Common myeloid progenitor, CD34-positive (primary cell): ENCODE measurements around the gene ERLEC1.
"Not testable (repeated sequence)": the region's sequence is repeated elsewhere in the genome, so short reads cannot be mapped to it uniquely, and the experiment has no call there.

Source experiments
- CTCF ChIA-PET: fragments of 350-600 bp; sonication (Branson Sonifier 250); formaldehyde crosslinking; loops from one replicate; lab custom pipeline; 2021; ENCODE audit warnings: antibody characterized with exemption; lab: Charles Lee
- POLR2A ChIA-PET: fragments of 350-600 bp; sonication (Branson Sonifier 250); formaldehyde crosslinking; loops from one replicate; lab custom pipeline; 2021; ENCODE audit warnings: antibody characterized with exemption; lab: Charles Lee
- DNase-seq, 3 donors: peaks; one replicate each; pipeline versions ENCODE4 v3.0.0 to v3.0.0-alpha.2; 2013
- H3K27ac ChIP-seq, 2 experiments: 1 replicate in 1 of 2; 2 replicates in 1 of 2; pipeline ENCODE4 v1.7.0; 2013; ENCODE audit warnings: inconsistent platforms in 2 of 2, low read length in 2 of 2, mild to moderate bottlenecking in 2 of 2, low read depth in 1 of 2, moderate library complexity in 1 of 2; ENCODE audit not compliant: severe bottlenecking in 2 of 2, insufficient read depth in 1 of 2, poor library complexity in 1 of 2
- H3K27me3 ChIP-seq, 5 experiments: replicated peaks in 2 of 5; 1 replicate in 3 of 5; 2 replicates in 2 of 5; pipeline versions ENCODE4 v1.6.1 to v1.7.0; 2013; ENCODE audit warnings: low read length in 4 of 5, mild to moderate bottlenecking in 2 of 5, moderate library complexity in 2 of 5, inconsistent platforms in 1 of 5; ENCODE audit not compliant: insufficient read depth in 5 of 5, control insufficient read depth in 4 of 5
- H3K36me3 ChIP-seq, 4 experiments: 1 replicate in 2 of 4; 2 replicates in 2 of 4; pipeline versions ENCODE4 v1.6.1 to v1.7.0; 2013; ENCODE audit warnings: low read length in 3 of 4, control low read depth in 1 of 4, mild to moderate bottlenecking in 1 of 4; ENCODE audit not compliant: control insufficient read depth in 4 of 4, insufficient read depth in 4 of 4
- H3K4me1 ChIP-seq, 4 experiments: 1 replicate in 3 of 4; 2 replicates in 1 of 4; pipeline versions ENCODE4 v1.6.1 to v1.7.1; 2013; ENCODE audit warnings: low read length in 3 of 4, mild to moderate bottlenecking in 3 of 4, control low read depth in 1 of 4, inconsistent platforms in 1 of 4, moderate library complexity in 1 of 4; ENCODE audit not compliant: control insufficient read depth in 4 of 4, insufficient read depth in 4 of 4; ENCODE audit errors: control extremely low read depth in 1 of 4
- H3K4me3 ChIP-seq, 7 experiments: 1 replicate in 4 of 7; 2 replicates in 3 of 7; pipeline versions ENCODE4 v1.5.1 to v1.7.0; 2013; ENCODE audit warnings: mild to moderate bottlenecking in 7 of 7, low read length in 6 of 7, moderate library complexity in 6 of 7, inconsistent platforms in 2 of 7, low read depth in 2 of 7, control low read depth in 1 of 7; ENCODE audit not compliant: insufficient read depth in 4 of 7, control insufficient read depth in 1 of 7; ENCODE audit errors: extremely low read depth in 1 of 7
- H3K9me3 ChIP-seq, 5 experiments: 1 replicate in 4 of 5; 2 replicates in 1 of 5; pipeline versions ENCODE4 v1.6.1 to v1.7.1; 2013; ENCODE audit warnings: low read length in 4 of 5, mild to moderate bottlenecking in 2 of 5, inconsistent platforms in 1 of 5, low read depth in 1 of 5, moderate library complexity in 1 of 5; ENCODE audit not compliant: control insufficient read depth in 4 of 5, insufficient read depth in 2 of 5; ENCODE audit errors: control extremely low read depth in 1 of 5
- WGBS: methylation state at CpG from one replicate; pipeline ENCODE4 v1.1.5; 2013; ENCODE audit not compliant: insufficient coverage; 5-methylcytosine and 5-hydroxymethylcytosine counted together

Gene ERLEC1

DNA sequence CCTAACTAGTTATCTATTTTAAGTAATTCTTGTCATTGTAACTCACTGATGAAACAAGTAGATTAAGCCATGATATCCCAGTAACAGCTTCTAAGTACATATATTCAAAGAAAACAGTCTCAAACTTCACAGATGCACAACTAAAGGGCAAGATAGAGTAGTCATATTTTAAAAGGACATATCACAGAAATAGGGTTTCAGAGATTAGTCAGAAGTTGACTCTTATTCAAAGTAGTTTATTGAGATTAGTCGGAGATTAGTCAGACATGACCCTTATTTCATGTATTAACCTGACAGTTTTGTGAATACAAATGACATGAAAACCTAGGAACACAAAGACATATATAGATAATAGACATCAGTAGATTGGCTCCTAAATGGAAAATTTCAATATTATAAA lies 35.1 kb upstream of the ERLEC1 start:
- peaks cover 0 to 3% (median 1%) of the 10 kb centered on the region in 5 experiments for H3K9me3 ChIP-seq
- no peak overlapping the region for H3K4me3 ChIP-seq
- no peaks in the 10 kb centered on the region for H3K4me1 ChIP-seq
- no CpG with 5 or more reads among the region's 1 CpG for whole genome bisulfite sequencing
- peaks cover 19 to 42% (median 28%) of the 10 kb centered on the region in 4 experiments for H3K36me3 ChIP-seq
- ChIA-PET CTCF (interaction anchor here (1.3 kb wide), 1 partner anchor 17 kb away, joined by 3 read pairs; no protein-coding TSS in a partner anchor), POLR2A (no interaction called here)
- H3K27ac ChIP-seq, result no peak overlapping the region
- no peaks in the 10 kb centered on the region for H3K27me3 ChIP-seq
- DNase-seq, result no peak

DNA sequence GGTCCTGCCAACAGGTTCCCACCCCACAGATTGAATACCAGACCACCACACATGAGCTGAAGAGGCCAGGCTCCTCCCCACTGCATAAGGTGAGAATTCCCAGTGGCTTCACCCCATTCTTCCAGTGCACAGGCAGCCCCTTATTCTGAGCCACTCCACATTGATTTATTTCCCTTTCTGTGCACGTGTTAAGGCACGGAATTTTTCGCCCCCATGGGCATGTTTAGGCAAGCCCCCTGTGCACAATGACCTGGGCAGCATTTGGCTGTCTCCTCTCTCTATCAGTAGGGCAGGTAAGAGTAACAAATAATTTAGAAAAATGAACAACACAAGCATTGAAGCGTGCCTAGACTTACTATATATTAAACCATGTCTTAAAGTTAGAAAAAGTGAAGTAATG lies 34.5 kb upstream of the ERLEC1 start:
- DNase-seq, result no peak
- Histone ChIP-seq H3K27me3 (no peaks in the 10 kb centered on the region), H3K4me1 (no peaks in the 10 kb centered on the region), H3K9me3 (peaks cover 0 to 5% (median 3%) of the 10 kb centered on the region in 5 experiments), H3K4me3 (no peak overlapping the region), H3K36me3 (peaks cover 20 to 45% (median 29%) of the 10 kb centered on the region in 4 experiments), H3K27ac (no peak overlapping the region)
- ChIA-PET CTCF (interaction anchor here (1.3 kb wide), 1 partner anchor 16 kb away, joined by 3 read pairs; no protein-coding TSS in a partner anchor), POLR2A (no interaction called here)
- no CpG with 5 or more reads among the region's 4 CpGs for WGBS

DNA sequence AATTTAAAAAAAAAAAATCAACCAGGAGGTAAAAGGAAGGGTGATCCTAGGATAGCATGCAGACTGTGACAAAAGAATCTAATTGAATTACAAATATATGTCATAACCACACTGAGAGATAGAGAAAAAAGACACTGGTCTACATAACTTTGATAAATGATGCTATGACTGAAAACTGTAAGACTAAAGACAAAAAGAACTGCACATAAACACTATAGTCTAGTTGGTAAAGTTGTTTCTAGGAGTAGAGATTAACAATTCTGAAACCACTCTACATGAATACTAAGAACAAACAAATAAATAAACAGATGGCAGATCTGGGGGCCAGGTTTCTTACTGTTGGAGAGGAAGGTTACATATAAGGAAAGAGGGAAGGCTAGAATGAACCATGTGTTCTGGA lies 33.8 kb upstream of the ERLEC1 start:
- no peaks in the 10 kb centered on the region for H3K27me3 ChIP-seq
- no peaks in the 10 kb centered on the region for H3K4me1 ChIP-seq
- H3K27ac ChIP-seq, result no peak overlapping the region
- ChIA-PET POLR2A (no interaction called here), CTCF (no interaction called here)
- peaks cover 0 to 5% (median 3%) of the 10 kb centered on the region in 5 experiments for H3K9me3 ChIP-seq
- DNase-seq, result no peak
- H3K4me3 ChIP-seq, result no peak overlapping the region
- H3K36me3 ChIP-seq, result peaks cover 16 to 42% (median 23%) of the 10 kb centered on the region in 4 experiments

DNA sequence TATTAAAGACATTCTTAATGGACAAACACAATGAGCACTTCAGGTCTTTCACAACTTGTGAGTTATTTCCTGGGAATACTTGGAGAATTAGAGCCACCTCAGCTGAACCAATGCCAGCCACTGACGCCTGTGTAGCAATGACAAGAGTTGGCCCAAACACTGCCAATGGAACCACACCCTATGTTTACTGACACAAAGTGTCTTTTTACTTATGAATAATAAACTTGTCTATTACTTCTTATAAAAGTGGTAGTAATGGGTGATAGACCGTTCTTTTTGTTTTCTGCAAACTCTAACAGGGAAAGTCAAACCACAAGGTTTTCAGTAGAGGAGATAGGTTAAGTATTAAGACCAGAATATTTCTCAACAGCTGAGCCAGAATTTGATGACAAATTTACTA lies 31.7 kb upstream of the ERLEC1 start:
- Histone ChIP-seq H3K27ac (no peak overlapping the region), H3K9me3 (peaks cover 0 to 5% (median 3%) of the 10 kb centered on the region in 5 experiments), H3K36me3 (peaks cover 15 to 40% (median 18%) of the 10 kb centered on the region in 4 experiments), H3K4me1 (no peaks in the 10 kb centered on the region), H3K4me3 (no peak overlapping the region), H3K27me3 (no peaks in the 10 kb centered on the region)
- ChIA-PET POLR2A (interaction anchor here (1.2 kb wide), 1 partner anchor 12 kb away, joined by 3 read pairs; the partner anchor contains the start of gene CHAC2), CTCF (interaction anchor here (1.3 kb wide), 2 partner anchors 9 to 10 kb away, joined by 3 to 4 read pairs; no protein-coding TSS in a partner anchor)
- no peak for DNase-seq
- WGBS, result no CpG with 5 or more reads among the region's 2 CpGs

DNA sequence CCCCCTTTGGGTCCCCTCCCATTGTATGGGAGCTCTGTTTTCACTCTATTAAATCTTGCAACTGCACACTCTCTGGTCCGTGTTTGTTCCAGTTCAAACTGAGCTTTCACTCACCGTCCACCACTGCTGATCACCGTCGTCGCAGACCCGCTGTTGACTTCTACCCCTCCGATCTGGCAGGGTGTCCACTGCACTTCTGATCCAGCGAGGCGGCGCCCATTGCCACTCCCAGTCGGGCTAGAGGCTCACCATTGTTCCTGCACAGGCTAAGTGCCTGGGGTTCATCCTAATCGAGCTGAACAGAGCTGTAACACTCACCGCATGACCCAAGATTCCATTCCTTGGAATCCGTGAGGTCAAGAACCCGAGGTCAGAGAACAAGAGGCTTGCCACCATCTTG lies 30.2 kb upstream of the ERLEC1 start:
- ChIA-PET POLR2A (no interaction called here), CTCF (interaction anchor here (1.2 to 2.1 kb wide), 2 partner anchors 11 kb away, joined by 5 to 10 read pairs; partner anchors contain the start of gene CHAC2)
- Histone ChIP-seq H3K27me3 (no peaks in the 10 kb centered on the region), H3K4me1 (no peaks in the 10 kb centered on the region), H3K27ac (no peak overlapping the region), H3K36me3 (peaks cover 10 to 46% (median 23%) of the 10 kb centered on the region in 4 experiments), H3K4me3 (no peak overlapping the region), H3K9me3 (peaks cover 0 to 5% (median 3%) of the 10 kb centered on the region in 5 experiments)
- no peak for DNase-seq
- WGBS, result 99% methylated on average over 15 of the region's 15 CpGs

DNA sequence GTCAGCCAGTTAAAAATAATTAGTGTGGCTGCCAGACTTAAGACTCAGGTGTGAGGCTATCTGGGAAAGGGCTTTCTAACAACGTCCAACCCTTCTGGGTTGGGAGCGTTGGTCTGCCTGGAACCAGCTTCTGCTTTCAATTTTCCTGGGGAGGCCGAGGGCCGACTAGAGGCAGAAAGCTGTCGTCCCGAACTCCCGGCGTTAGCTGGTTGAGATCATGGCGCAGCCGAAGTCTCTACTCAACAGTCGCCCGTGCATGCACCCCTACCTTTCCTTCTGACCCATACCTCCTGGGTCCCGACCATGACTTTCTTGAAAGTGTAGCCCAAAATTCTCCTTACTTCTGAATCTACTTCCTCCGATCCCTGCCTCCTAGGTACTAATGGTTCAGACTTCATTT lies 29.6 kb upstream of the ERLEC1 start:
- H3K36me3 ChIP-seq, result peaks cover 14 to 51% (median 23%) of the 10 kb centered on the region in 4 experiments
- H3K9me3 ChIP-seq, H3K4me3 ChIP-seq, H3K27me3 ChIP-seq, DNase-seq, POLR2A ChIA-PET, H3K4me1 ChIP-seq, H3K27ac ChIP-seq: not testable (repeated sequence)
- CTCF ChIA-PET, result interaction anchor here (1.2 to 2.1 kb wide), 2 partner anchors 11 to 12 kb away, joined by 5 to 10 read pairs; partner anchors contain the start of gene CHAC2
- WGBS, result 96% methylated on average over 13 of the region's 14 CpGs

DNA sequence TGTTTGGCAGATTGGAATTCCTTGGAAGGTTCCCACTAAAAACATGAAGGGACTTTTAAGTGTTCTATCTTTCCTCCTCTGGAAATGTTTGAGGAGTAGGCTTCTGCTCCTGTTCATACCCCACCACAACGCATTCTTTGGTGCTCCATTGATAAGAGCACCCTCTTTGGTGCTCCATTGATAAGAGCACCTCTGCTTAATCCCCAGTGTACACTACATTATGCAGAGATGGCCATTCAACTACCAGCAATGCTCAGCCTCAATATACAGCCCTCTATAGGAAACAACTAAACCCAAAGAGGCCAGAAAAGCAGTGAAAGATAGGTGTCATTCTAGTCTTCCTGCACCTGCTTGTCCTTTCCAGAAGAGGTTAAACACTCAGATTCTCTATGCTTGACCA lies 21.1 kb upstream of the ERLEC1 start:
- H3K27ac ChIP-seq, result no peak overlapping the region
- no peaks in the 10 kb centered on the region for H3K27me3 ChIP-seq
- no peak for DNase-seq
- CTCF ChIA-PET, result interaction anchor here (1.3 kb wide), 1 partner anchor 10 kb away, joined by 3 read pairs; no protein-coding TSS in a partner anchor
- POLR2A ChIA-PET, result no interaction called here
- H3K36me3 ChIP-seq, result peaks cover 11 to 28% (median 16%) of the 10 kb centered on the region in 4 experiments
- 100% methylated on average over 1 of the region's 1 CpG for WGBS
- no peaks in the 10 kb centered on the region for H3K9me3 ChIP-seq
- H3K4me1 ChIP-seq, result peaks cover 3 to 23% (median 14%) of the 10 kb centered on the region in 4 experiments
- H3K4me3 ChIP-seq, result no peak overlapping the region
